Caki2 (cell line): Measurements from ENCODE around the gene CLASP2. TPM values are rescaled to one million over a fixed set of nuclear protein-coding genes. Genes with fewer than 3 reads are reported as not detected.
"Not testable (repeated sequence)": the region's sequence is repeated elsewhere in the genome, so short reads cannot be mapped to it uniquely, and the experiment has no call there.

Experiments
- DNase-seq: peaks from one replicate; pipeline ENCODE4 v3.0.0-alpha.2; 2015; ENCODE audit warnings: low read depth
- in situ Hi-C: cut with HindIII; loops from 2 replicates; pipeline ENCODE4 v1.10.0; 2016; ENCODE audit warnings: low sequenced_read_pairs, low pct_unique_long_range_greater_than_20kb, mixed read lengths
- total RNA-seq: library from RNA; depleted of rRNA; stranded (reverse); fragments of >200 nt; shearing (Covaris generic); gene quantifications from 2 replicates; pipeline ENCODE4 v1.2.3, GENCODE V29; 2014; ENCODE audit warnings: low replicate concordance

CLASP2 gene
- total RNA-seq, 1 experiment from 2014 or later, result 14.5 TPM

GRCh38 chr3:33513262-33513863 is 204.7 kb downstream of the CLASP2 start:
- no peak for DNase-seq
- in situ Hi-C loops, result no loop called here

GRCh38 chr3:33505027-33505426 is 213.0 kb downstream of the CLASP2 start:
- DNase-seq, result no peak
- in situ Hi-C loops, result no loop called here

GRCh38 chr3:33496449-33496848 is 221.6 kb downstream of the CLASP2 start:
- in situ Hi-C loops, result no loop called here
- DNase-seq, result no peak

GRCh38 chr3:33491721-33492120 is 226.3 kb downstream of the CLASP2 start:
- DNase-seq, result no peak
- in situ Hi-C loops, result no loop called here

- in situ Hi-C loops, result no loop called here
- DNase-seq, result no peak
Measured at GRCh38 chr3:33490641-33491241, 227.3 kb downstream of the CLASP2 start.

GRCh38 chr3:33488683-33489082 is 229.4 kb downstream of the CLASP2 start:
- in situ Hi-C loops, result no loop called here
- DNase-seq, result no peak

GRCh38 chr3:33488246-33488645 is 229.8 kb downstream of the CLASP2 start:
- DNase-seq, result no peak
- in situ Hi-C loops, result no loop called here

GRCh38 chr3:33482111-33482521 is 235.9 kb downstream of the CLASP2 start:
- no peak for DNase-seq
- in situ Hi-C loops, result no loop called here

GRCh38 chr3:33474896-33475295 is 243.2 kb downstream of the CLASP2 start:
- in situ Hi-C loops, result no loop called here
- DNase-seq, result no peak

GRCh38 chr3:33473813-33474212 is 244.2 kb downstream of the CLASP2 start:
- in situ Hi-C loops, result no loop called here
- no peak for DNase-seq

GRCh38 chr3:33467786-33468185 is 250.3 kb downstream of the CLASP2 start:
- in situ Hi-C loops, result no loop called here
- DNase-seq, result no peak

- no peak for DNase-seq
- in situ Hi-C loops, result no loop called here
Measured at GRCh38 chr3:33461097-33461496, 257.0 kb downstream of the CLASP2 start.

- DNase-seq, in situ Hi-C loops: not testable (repeated sequence)
Measured at GRCh38 chr3:33459577-33459976, 258.5 kb downstream of the CLASP2 start.

GRCh38 chr3:33458446-33458845 is 259.6 kb downstream of the CLASP2 start:
- in situ Hi-C loops, result no loop called here
- no peak for DNase-seq

GRCh38 chr3:33456756-33457155 is 261.3 kb downstream of the CLASP2 start:
- no peak for DNase-seq
- in situ Hi-C loops, result no loop called here

GRCh38 chr3:33453331-33453761 is 264.7 kb downstream of the CLASP2 start:
- in situ Hi-C loops, result no loop called here
- no peak for DNase-seq

- DNase-seq, in situ Hi-C loops: not testable (repeated sequence)
Measured at GRCh38 chr3:33451994-33452393, 266.1 kb downstream of the CLASP2 start.

GRCh38 chr3:33447958-33448357 is 270.1 kb downstream of the CLASP2 start:
- in situ Hi-C loops, result no loop called here
- no peak for DNase-seq

GRCh38 chr3:33447256-33447625 is 270.8 kb downstream of the CLASP2 start:
- DNase-seq, in situ Hi-C loops: not testable (repeated sequence)
